ENCODE data around the gene TMEM191B. TPM values are rescaled to one million over a fixed set of nuclear protein-coding genes. Genes with fewer than 3 reads are reported as not detected.
"Not testable (repeated sequence)": the region's sequence is repeated elsewhere in the genome, so short reads cannot be mapped to it uniquely, and the experiment has no call there.

TMEM191B gene
- under 1 TPM in 3 of 6 experiments, not detected in 3; 0.69 to 0.90 (median 0.81) TPM for total RNA-seq (2021; fragmentation: NEBNext Ultra II Directional; extraction: Animal tissue kit (Norgen Biotek cat#: 25700))
- long read RNA-seq = 0 reads

DNA sequence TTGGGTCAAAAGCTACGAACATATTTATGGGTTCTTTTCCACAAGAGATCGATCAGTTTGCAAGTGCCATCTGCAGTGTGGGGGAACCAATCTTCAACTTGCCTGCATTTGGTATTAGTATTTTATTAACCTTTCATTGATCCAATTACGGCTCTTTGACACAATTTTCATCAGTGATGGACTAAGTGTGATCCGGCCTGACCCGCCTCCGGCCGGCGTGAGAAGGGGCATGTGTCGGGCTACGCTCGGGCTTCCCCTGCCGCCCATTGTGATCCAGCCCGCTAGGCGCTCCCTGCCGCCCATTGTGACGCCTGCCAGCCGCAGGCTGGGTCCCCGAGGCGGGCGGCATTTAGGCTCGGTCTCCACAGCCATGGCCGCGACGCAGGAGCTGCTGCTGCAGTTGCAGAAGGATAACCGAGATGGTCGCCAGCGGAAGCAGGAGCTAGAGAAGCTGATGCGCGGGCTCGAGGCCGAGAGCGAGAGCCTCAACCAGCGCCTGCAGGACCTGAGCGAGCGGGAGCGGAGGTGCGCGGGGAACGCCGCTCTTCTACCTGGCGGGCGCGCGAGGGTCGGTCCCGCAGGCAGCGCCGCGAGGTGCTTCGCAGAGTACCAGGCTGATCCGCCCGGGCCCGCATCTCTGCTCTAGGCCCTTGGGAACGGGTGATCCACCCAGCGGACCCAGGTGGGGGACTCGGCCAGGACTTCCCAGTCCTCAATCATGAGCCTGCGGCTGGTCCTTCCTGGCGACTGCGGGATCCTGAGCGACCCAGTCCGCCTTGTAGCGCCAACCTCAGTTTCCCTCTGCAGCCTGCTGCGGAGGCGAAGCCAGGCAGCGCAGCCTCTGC is at the start of gene TMEM191B:
Gene TMEM191B (plus strand): TSS at position 51 of the 845 bp plus-strand sequence. CDS start 179 bp downstream, at position 230.
- DNase-seq, H3K9me3 Mint-ChIP-seq: not testable (repeated sequence)

DNA sequence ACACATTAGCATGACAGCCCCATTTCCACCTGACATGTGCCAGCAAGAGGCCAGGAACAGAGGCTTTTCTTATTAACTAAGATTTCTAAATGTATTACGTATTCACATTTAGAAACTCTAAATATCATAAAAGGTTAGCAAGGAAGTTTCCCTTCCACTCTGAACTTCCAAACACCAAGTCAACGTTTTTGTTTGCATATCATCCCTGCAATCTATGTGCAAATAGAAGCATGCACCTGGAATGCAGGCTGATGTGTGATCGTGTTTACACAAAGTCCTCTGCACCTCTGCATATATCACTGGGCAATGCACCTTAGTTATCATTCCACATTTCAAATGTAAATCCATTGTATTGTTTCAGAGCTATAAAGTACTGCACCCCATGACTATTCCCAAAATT is 31.4 kb upstream of the TMEM191B start:
- DNase-seq; H3K27ac Mint-ChIP-seq; H3K27me3 Mint-ChIP-seq (ENCODE audit: insufficient read depth); H3K36me3 Mint-ChIP-seq (ENCODE audit: low read depth); H3K4me1 Mint-ChIP-seq (ENCODE audit: low read depth); H3K9me3 Mint-ChIP-seq; H3K4me3 Mint-ChIP-seq: not testable (repeated sequence)

More for the DNA sequence above, at the start of gene TMEM191B:
- not testable (repeated sequence) for H3K4me1 Mint-ChIP-seq (ENCODE audit: low read depth); H3K27ac Mint-ChIP-seq; H3K4me3 Mint-ChIP-seq; H3K36me3 Mint-ChIP-seq (ENCODE audit: low read depth); H3K27me3 Mint-ChIP-seq (ENCODE audit: insufficient read depth)

DNA sequence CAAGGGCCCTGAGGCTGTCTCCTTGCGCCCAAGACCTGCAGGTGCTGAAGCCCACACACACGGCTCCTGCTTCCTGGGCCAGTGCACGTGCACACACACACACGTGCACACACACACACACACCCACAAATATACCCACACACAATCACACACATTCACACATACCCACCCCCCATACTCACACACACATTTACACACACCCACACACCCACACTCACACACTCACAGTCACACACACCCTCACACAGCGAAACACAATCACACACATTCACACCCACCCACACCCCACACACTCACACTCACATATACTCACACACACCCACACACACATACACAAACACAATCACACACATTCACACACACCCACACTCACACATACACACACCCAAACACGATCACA is 16.3 kb upstream of the TMEM191B start:
- H3K27me3 Mint-ChIP-seq (ENCODE audit: insufficient read depth); H3K9me3 Mint-ChIP-seq; H3K36me3 Mint-ChIP-seq (ENCODE audit: low read depth); H3K4me1 Mint-ChIP-seq (ENCODE audit: low read depth); H3K4me3 Mint-ChIP-seq; DNase-seq; H3K27ac Mint-ChIP-seq: not testable (repeated sequence)

DNA sequence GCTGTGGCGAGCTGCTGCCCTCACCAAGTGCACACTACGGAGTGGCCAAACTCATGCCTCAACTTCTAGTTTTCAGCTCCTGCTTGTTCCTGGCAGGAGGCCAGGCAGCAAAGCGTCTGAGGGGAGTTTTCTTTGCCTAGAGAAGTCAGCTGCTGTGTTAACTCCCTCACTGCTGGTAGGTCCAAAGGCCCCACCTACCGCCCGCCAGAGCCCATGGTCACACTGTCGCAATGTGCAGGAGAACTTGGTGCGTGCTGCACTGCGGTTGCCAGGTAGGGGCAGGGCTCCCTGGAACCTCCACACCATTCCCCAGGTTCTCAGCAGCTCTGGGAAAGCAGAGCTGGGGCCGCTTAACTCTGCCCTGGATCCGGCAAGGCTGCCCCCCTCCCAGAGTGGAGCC is 15.2 kb upstream of the TMEM191B start:
- not testable (repeated sequence) for DNase-seq; H3K27me3 Mint-ChIP-seq (ENCODE audit: insufficient read depth); H3K4me1 Mint-ChIP-seq (ENCODE audit: low read depth); H3K27ac Mint-ChIP-seq; H3K4me3 Mint-ChIP-seq; H3K36me3 Mint-ChIP-seq (ENCODE audit: low read depth); H3K9me3 Mint-ChIP-seq

DNA sequence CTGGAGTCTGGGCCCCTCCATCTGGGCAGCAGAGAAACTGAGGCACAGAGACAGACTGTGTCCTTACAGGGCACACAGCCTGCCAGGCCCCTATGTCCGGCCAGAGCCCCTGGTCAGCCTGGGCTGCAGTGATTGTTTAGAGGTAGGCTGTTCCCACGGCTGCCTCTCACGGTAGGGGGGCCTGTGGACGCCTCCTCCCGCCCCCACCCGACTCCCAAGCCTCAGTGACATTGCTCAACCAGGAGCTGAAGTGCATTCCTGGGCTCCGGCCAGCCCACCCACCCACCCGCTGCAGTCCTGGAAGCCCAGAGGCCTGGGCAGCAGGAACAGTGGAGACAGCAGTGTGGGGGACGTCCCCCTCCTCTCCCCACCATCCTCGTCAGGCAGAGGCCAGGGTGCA is 14.1 kb upstream of the TMEM191B start:
- not testable (repeated sequence) for H3K36me3 Mint-ChIP-seq (ENCODE audit: low read depth); DNase-seq; H3K4me3 Mint-ChIP-seq; H3K9me3 Mint-ChIP-seq; H3K4me1 Mint-ChIP-seq (ENCODE audit: low read depth); H3K27ac Mint-ChIP-seq; H3K27me3 Mint-ChIP-seq (ENCODE audit: insufficient read depth)

DNA sequence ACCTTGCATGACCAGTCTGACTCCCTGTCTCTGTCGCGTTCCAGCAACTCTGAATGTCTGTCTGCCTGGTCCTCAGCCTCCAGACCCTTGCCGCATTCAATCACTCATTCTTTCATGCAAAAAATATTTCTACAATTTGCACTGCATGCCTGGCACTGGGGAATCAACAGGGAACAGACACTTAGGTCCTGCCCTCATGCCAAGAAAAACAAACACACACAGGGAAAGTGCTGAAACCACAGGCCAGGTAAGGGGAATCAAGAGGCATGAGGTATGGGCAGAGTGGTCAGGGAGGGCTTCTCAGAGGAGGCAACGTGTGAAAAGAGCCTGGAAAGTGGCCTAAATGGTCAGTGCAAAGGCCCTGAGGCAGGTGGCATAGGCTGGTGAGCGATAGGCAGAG is 9.5 kb upstream of the TMEM191B start, which contains the start of gene GGTLC3:
Gene GGTLC3 (minus strand): TSS at position 101 of the 400 bp plus-strand sequence. CDS start 264 bp downstream, outside the sequence.
- H3K36me3 Mint-ChIP-seq (ENCODE audit: low read depth); H3K4me3 Mint-ChIP-seq; DNase-seq; H3K27me3 Mint-ChIP-seq (ENCODE audit: insufficient read depth); H3K4me1 Mint-ChIP-seq (ENCODE audit: low read depth); H3K9me3 Mint-ChIP-seq; H3K27ac Mint-ChIP-seq: not testable (repeated sequence)

DNA sequence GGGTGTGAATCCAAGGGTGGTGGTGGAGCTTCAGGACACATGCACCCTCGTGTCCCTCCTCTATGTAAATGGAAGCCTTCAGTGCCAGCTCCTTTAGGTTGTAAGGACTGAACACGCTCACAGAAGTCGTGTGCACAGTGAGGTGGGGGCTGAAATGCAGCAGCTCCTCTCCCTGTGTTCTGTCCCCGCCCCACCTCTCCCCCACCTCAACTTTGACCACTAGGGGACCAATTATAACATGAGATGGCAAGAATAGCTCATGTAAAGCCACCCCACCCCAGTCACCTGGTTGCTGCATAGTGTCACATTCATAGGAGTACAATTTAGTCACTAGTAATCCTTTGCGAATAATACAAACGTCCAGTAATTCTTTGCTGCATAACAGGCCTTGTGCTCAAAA is 4.8 kb upstream of the TMEM191B start:
- not testable (repeated sequence) for H3K4me1 Mint-ChIP-seq (ENCODE audit: low read depth); H3K4me3 Mint-ChIP-seq; DNase-seq; H3K27ac Mint-ChIP-seq; H3K9me3 Mint-ChIP-seq; H3K27me3 Mint-ChIP-seq (ENCODE audit: insufficient read depth); H3K36me3 Mint-ChIP-seq (ENCODE audit: low read depth)

DNA sequence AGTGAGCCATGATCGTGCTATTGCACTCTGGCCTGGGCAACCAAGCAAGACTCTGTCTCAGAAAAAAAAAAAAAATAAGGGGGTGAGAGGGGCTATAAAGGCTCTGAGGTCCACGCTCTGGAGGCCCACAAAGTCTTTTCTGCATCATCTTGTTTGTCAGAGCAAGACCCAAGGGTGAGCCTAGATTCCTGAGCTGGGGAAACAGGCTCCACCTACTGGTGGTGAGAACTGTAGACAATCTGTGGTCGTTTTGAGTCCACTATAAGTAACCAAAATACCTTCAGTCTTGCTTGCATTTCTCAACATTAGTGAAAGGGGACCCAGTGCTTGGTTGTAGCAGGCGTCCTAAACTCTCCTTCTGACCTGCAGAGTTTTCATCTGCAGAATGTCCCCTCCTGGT is 4.3 kb upstream of the TMEM191B start:
- not testable (repeated sequence) for H3K27me3 Mint-ChIP-seq (ENCODE audit: insufficient read depth); H3K36me3 Mint-ChIP-seq (ENCODE audit: low read depth); H3K4me3 Mint-ChIP-seq; H3K9me3 Mint-ChIP-seq; H3K4me1 Mint-ChIP-seq (ENCODE audit: low read depth); H3K27ac Mint-ChIP-seq; DNase-seq

DNA sequence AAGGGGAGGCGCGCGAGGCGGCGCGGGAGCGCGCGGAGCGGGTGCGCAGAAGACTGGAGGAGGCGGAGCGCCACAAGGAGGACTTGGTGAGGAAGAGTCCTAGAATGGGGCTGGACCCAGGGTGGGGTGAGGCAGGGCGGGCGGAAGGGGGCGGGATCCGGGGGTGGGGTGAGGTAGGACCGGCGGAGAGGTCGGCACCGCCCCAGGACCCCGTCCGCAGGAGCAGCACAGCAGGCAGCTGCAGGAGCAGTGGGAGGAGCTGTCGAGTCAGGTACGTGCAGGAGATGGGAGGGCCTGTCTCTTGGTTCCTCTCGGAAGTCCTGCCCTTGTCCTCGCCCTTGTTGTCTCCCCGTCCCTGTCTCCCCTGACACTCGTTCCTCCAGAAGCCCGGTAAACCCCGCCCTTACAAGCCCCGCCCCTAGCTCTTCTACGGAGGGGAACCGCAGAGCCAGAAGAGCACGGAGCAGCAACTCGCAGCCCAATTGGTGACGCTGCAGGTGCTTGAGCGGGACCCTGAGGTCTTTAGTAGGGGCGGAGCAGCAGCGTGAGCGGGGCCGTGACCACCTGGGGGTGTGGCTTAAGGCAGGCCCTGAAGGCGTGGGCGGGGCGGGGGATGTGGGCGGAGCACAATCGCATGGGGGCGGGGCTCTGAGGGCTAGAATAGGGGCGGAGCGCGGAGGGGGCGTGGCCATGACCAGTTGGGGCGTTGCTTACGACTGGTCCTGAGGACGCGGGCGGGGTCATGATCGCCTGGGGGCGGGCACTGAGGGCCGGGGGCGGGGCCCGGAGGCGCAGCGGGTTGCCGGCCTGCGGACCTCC is 1.2 kb downstream of the TMEM191B start:
- not testable (repeated sequence) for H3K36me3 Mint-ChIP-seq (ENCODE audit: low read depth); H3K27ac Mint-ChIP-seq; H3K4me3 Mint-ChIP-seq; H3K4me1 Mint-ChIP-seq (ENCODE audit: low read depth); H3K27me3 Mint-ChIP-seq (ENCODE audit: insufficient read depth); H3K9me3 Mint-ChIP-seq
- peak; percentile 47 for DNase-seq

DNA sequence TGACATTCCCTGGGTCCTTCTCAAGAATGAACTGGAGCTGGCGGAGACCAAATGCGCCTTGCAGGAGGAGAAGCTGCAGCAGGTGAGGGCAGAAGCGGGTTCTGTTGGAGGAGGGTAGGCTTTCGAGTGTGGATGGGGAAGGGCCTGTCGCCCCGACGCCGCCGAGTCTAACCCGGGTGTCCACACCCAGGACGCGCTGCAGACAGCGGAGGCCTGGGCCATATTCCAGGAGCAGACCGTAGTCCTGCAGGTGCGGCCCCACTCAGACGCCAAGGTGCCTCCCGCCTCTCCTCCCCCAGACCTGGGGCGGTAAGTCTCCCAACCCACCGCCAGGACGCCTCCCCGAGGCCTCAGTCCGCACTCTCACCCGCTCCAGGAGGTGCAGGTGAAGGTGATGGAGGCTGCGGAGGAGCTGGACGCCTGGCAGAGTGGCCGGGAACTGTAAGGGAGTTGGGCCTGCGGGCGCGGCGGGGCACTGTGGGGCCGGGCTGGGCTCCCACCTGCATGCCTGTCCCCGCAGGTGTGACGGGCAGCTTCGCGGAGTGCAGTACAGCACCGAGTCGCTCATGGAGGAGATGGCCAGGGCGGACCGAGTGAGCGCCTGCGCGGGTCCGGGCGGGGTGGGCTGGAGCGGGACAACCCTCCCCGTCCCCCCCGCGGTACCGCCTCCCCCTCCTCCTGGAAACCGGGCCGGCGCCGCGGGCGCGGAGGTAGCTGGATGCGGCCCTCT is 2.0 kb downstream of the TMEM191B start:
- not testable (repeated sequence) for H3K9me3 Mint-ChIP-seq; H3K4me3 Mint-ChIP-seq; DNase-seq; H3K27ac Mint-ChIP-seq; H3K4me1 Mint-ChIP-seq (ENCODE audit: low read depth); H3K27me3 Mint-ChIP-seq (ENCODE audit: insufficient read depth); H3K36me3 Mint-ChIP-seq (ENCODE audit: low read depth)

DNA sequence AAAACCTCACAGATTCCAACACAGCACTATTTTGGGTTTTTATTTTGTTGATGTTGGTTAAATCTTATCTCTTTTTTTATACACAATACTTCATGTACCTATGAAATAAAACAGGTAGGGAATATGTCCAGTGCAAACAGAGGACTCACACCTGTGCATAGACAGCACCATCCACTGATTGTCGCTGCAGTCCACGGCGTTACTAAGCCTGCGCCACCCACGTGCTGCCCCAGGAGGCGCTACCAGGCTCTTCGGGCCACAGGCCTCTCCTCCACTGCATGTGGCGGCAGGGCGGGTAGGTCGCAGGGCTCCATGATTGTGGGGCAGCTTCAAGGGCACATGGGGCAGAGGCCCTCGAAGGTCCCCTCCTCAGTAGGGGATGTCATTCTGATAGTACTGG is 6.0 kb downstream of the TMEM191B start:
- not testable (repeated sequence) for DNase-seq; H3K36me3 Mint-ChIP-seq (ENCODE audit: low read depth); H3K4me1 Mint-ChIP-seq (ENCODE audit: low read depth); H3K27ac Mint-ChIP-seq; H3K9me3 Mint-ChIP-seq; H3K27me3 Mint-ChIP-seq (ENCODE audit: insufficient read depth); H3K4me3 Mint-ChIP-seq

DNA sequence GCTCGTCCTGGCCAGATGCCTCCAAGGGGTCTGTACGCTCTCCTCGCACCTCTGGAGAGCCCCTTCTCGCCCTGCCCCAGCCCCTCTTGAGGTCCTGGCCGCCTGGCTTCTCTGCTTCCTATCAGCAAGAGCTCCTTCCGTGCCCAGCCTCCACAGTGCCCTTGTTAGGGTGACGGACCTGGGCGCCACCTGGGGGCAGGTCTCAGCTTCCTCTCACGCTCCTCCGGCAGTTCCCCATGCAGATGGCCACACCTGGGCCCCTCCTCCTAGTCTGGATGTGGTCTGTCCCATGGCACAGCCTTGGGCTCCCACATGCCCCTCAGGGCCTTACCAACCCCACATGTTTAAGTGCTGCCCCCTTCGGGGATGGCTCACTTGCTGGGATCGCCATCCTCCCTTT is 6.7 kb downstream of the TMEM191B start:
- H3K4me1 Mint-ChIP-seq (ENCODE audit: low read depth); H3K27ac Mint-ChIP-seq; H3K36me3 Mint-ChIP-seq (ENCODE audit: low read depth); H3K9me3 Mint-ChIP-seq; H3K4me3 Mint-ChIP-seq; DNase-seq; H3K27me3 Mint-ChIP-seq (ENCODE audit: insufficient read depth): not testable (repeated sequence)

DNA sequence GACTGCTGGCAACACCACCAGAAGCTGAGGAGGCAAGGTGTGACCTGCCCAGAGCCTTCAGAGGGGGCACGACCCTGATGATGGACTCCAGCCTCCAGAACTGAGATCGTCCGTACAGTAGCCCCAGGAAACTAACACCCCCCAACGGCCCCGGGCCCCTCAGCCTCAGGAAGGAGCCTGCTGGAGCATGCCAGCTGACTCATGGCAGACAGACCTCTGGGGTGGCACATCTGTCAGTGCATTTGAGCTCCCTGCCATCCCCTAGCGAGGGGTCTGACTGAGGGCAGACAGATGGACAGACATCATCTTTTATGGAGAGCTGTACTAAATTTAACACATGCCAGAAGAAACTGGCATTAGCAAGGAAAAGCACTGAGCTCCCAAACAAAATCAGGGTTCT is 12.4 kb downstream of the TMEM191B start:
- not testable (repeated sequence) for H3K27ac Mint-ChIP-seq; DNase-seq; H3K27me3 Mint-ChIP-seq (ENCODE audit: insufficient read depth); H3K4me3 Mint-ChIP-seq; H3K9me3 Mint-ChIP-seq; H3K36me3 Mint-ChIP-seq (ENCODE audit: low read depth); H3K4me1 Mint-ChIP-seq (ENCODE audit: low read depth)
